HG02973 (cell line): ENCODE data around the gene NCOA1.

Experiments
- ATAC-seq: cut with Tn5 transposase; IDR thresholded peaks from one replicate; pipeline ENCODE4 v1.9.1; 2021; ENCODE audit warnings: moderate library complexity; ENCODE audit not compliant: unreplicated experiment

Gene NCOA1

GRCh38 chr2:24621779-24622538 is 130.9 kb downstream of the NCOA1 start:
- no peak for ATAC-seq

GRCh38 chr2:24623535-24623934 is 132.5 kb downstream of the NCOA1 start:
- no peak for ATAC-seq

GRCh38 chr2:24625728-24626127 is 134.7 kb downstream of the NCOA1 start:
- ATAC-seq = no peak

GRCh38 chr2:24626131-24626530 is 135.1 kb downstream of the NCOA1 start:
- ATAC-seq = no peak

- no peak for ATAC-seq
Observed at GRCh38 chr2:24628746-24629145, 137.7 kb downstream of the NCOA1 start.

GRCh38 chr2:24632172-24632571 is 141.1 kb downstream of the NCOA1 start:
- ATAC-seq = no peak

- no peak for ATAC-seq
Observed at GRCh38 chr2:24635181-24635580, 144.1 kb downstream of the NCOA1 start.

GRCh38 chr2:24638568-24638967 is 147.5 kb downstream of the NCOA1 start:
- no peak for ATAC-seq

GRCh38 chr2:24642351-24642750 is 151.3 kb downstream of the NCOA1 start:
- no peak for ATAC-seq

- ATAC-seq = no peak
Observed at GRCh38 chr2:24643051-24643450, 152.0 kb downstream of the NCOA1 start.

- no peak for ATAC-seq
Observed at GRCh38 chr2:24644032-24644431, 153.0 kb downstream of the NCOA1 start.

- no peak for ATAC-seq
Observed at GRCh38 chr2:24650997-24651642, 160.1 kb downstream of the NCOA1 start.

GRCh38 chr2:24651643-24652003 is 160.6 kb downstream of the NCOA1 start:
- no peak for ATAC-seq

- no peak for ATAC-seq
Observed at GRCh38 chr2:24652265-24653182, 161.5 kb downstream of the NCOA1 start.

GRCh38 chr2:24657818-24658217 is 166.8 kb downstream of the NCOA1 start:
- no peak for ATAC-seq

- no peak for ATAC-seq
Observed at GRCh38 chr2:24658531-24659202, 167.6 kb downstream of the NCOA1 start.

GRCh38 chr2:24659862-24660261 is 168.8 kb downstream of the NCOA1 start:
- ATAC-seq = no peak

- no peak for ATAC-seq
Observed at GRCh38 chr2:24667542-24667941, 176.5 kb downstream of the NCOA1 start.

GRCh38 chr2:24671230-24671629 is 180.2 kb downstream of the NCOA1 start:
- no peak for ATAC-seq

GRCh38 chr2:24672589-24672988 is 181.5 kb downstream of the NCOA1 start:
- no peak for ATAC-seq

GRCh38 chr2:24675338-24675737 is 184.3 kb downstream of the NCOA1 start:
- no peak for ATAC-seq
